Esophagus muscularis mucosa (tissue), 4 donors: ENCODE data around the gene SAMD4A. TPM values are rescaled to one million over a fixed set of nuclear protein-coding genes. Genes with fewer than 3 reads are reported as not detected.
A peak's percentile ranks its signal among the peaks of the same experiment; 100 is the strongest.

Experiments
- DNase-seq: peaks from one replicate; pipeline ENCODE4 v3.0.0-alpha.2; 2017; ENCODE audit errors: extremely low spot score
- H3K27ac ChIP-seq, 4 donors: fragments of 200-600 bp; sonication (generic); replicated peaks in 1 of 4; 1 replicate in 3 of 4; 2 replicates in 1 of 4; pipeline ENCODE4 v1.5.1; 2016 to 2019; ENCODE audit warnings: mild to moderate bottlenecking in 1 of 4
- H3K27me3 ChIP-seq, 4 donors: fragments of 200-600 bp; sonication (generic); one replicate each; pipeline versions ENCODE4 v1.5.1 to v1.6.0; 2016 to 2019
- H3K36me3 ChIP-seq, 4 donors: fragments of 200-600 bp; sonication (generic); one replicate each; pipeline ENCODE4 v1.5.1; 2016 to 2019
- H3K4me1 ChIP-seq, 4 donors: fragments of 200-600 bp; sonication (generic); one replicate each; pipeline ENCODE4 v1.5.1; 2016 to 2019
- H3K4me3 ChIP-seq, 4 donors: fragments of 200-600 bp; sonication (generic); 1 replicate in 2 of 4; 2 replicates in 2 of 4; pipeline ENCODE4 v1.5.1; 2016 to 2019; ENCODE audit warnings: mild to moderate bottlenecking in 4 of 4, moderate library complexity in 1 of 4
- H3K9me3 ChIP-seq, 4 donors: fragments of 200-600 bp; sonication (generic); 1 replicate in 3 of 4; 2 replicates in 1 of 4; pipeline ENCODE4 v1.5.1; 2016 to 2019
- EP300 ChIP-seq: sonication (generic); formaldehyde crosslinking; IDR thresholded peaks from one replicate; pipeline ENCODE4 v1.6.1; 2017; ENCODE audit warnings: antibody characterized with exemption
- POLR2A ChIP-seq: fragments of 450-650 bp; IDR thresholded peaks from one replicate; pipeline ENCODE4 v1.6.1; 2017; ENCODE audit warnings: antibody characterized with exemption, moderate library complexity, mild to moderate bottlenecking, low read depth
- POLR2AphosphoS5 ChIP-seq, 2 donors: sonication (generic); formaldehyde crosslinking; IDR thresholded peaks; one replicate each; pipeline ENCODE4 v1.6.1; 2017; ENCODE audit warnings: antibody characterized with exemption in 2 of 2
- WGBS: methylation state at CpG from one replicate; pipeline ENCODE4 v1.1.5; 2018; 5-methylcytosine and 5-hydroxymethylcytosine counted together
- intact Hi-C: fragments of 100-400 bp; cut with DNase I; formaldehyde crosslinking; loops from one replicate; pipeline ENCODE4 v1.15.1; 2023
- total RNA-seq, 4 donors: library from RNA; depleted of rRNA; stranded (reverse); fragments of >200 nt; gene quantifications; one replicate each; pipeline versions ENCODE4 v1.1.0 to v1.2.1, GENCODE V29; 2016
- TF ChIP-seq, protein P1 (sequence below), 3 experiments: fragments of 200-600 bp in 2 of 3; fragments of 450-650 bp in 1 of 3; sonication (generic) in 2 of 3; IDR thresholded peaks; one replicate each; pipeline ENCODE4 v1.5.1; 2017 to 2019; ENCODE audit warnings: antibody characterized with exemption in 3 of 3, mild to moderate bottlenecking in 2 of 3, moderate library complexity in 1 of 3

Gene SAMD4A
- total RNA-seq, 4 donors from 2014 or later = 76.8 to 123 (median 97.0) TPM

DNA sequence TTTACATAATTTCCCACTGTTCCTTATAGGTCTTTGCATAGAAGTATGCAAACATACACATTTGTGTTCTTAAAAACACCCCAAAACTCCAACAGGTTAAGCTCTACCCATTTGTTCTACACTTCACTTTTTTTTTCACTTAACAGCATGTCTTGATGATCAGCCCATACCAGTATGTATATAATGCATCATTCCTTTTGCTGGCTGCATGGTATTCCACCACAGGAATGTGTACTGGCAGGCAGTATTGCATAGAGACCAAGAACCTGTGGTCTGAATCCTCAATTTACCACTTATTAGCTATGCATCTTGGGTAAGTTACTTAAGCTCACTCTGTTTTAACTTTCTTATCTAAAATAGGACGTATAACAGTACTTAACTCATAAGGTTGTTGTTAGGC lies 65.5 kb downstream of the SAMD4A start:
- H3K9me3 ChIP-seq = no peaks in the 10 kb centered on the region
- TF ChIP-seq, protein P1, sequence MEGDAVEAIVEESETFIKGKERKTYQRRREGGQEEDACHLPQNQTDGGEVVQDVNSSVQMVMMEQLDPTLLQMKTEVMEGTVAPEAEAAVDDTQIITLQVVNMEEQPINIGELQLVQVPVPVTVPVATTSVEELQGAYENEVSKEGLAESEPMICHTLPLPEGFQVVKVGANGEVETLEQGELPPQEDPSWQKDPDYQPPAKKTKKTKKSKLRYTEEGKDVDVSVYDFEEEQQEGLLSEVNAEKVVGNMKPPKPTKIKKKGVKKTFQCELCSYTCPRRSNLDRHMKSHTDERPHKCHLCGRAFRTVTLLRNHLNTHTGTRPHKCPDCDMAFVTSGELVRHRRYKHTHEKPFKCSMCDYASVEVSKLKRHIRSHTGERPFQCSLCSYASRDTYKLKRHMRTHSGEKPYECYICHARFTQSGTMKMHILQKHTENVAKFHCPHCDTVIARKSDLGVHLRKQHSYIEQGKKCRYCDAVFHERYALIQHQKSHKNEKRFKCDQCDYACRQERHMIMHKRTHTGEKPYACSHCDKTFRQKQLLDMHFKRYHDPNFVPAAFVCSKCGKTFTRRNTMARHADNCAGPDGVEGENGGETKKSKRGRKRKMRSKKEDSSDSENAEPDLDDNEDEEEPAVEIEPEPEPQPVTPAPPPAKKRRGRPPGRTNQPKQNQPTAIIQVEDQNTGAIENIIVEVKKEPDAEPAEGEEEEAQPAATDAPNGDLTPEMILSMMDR (IDR thresholded peaks at IDR 0.05) = no peak
- no peak for TF ChIP-seq EP300
- no peak for TF ChIP-seq POLR2A
- no peak for TF ChIP-seq POLR2AphosphoS5 (IDR thresholded peaks at IDR 0.05)
- H3K4me3 ChIP-seq = no peak overlapping the region
- H3K27me3 ChIP-seq = no peaks in the 10 kb centered on the region
- H3K27ac ChIP-seq = no peak overlapping the region
- intact Hi-C loops = no loop called here
- 96% methylated on average over 1 of the region's 1 CpG for WGBS
- no peaks in the 10 kb centered on the region for H3K36me3 ChIP-seq
- H3K4me1 ChIP-seq = peaks cover 30 to 45% (median 38%) of the 10 kb centered on the region in 4 donors
- DNase-seq = no peak

DNA sequence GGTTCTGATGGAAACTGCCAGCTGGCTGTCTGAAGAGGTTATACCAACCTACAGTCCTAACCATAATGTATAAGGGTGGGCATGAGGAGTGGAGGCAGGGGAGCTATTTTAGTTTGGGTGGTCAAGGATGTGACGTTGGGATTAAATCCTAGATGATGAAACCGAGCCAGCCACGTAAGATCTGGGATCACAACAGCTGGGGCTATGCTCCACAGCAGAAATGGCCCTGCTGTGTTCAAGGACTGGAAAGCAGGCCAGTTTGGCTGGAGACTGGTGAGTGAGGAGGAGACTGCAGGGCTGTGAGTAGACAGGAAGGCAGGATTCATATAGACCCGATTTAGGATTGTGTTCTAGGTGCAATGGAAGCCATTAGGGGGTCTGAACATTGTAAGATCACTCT lies 66.1 kb downstream of the SAMD4A start:
- H3K4me1 ChIP-seq = peaks cover 30 to 45% (median 38%) of the 10 kb centered on the region in 4 donors

DNA sequence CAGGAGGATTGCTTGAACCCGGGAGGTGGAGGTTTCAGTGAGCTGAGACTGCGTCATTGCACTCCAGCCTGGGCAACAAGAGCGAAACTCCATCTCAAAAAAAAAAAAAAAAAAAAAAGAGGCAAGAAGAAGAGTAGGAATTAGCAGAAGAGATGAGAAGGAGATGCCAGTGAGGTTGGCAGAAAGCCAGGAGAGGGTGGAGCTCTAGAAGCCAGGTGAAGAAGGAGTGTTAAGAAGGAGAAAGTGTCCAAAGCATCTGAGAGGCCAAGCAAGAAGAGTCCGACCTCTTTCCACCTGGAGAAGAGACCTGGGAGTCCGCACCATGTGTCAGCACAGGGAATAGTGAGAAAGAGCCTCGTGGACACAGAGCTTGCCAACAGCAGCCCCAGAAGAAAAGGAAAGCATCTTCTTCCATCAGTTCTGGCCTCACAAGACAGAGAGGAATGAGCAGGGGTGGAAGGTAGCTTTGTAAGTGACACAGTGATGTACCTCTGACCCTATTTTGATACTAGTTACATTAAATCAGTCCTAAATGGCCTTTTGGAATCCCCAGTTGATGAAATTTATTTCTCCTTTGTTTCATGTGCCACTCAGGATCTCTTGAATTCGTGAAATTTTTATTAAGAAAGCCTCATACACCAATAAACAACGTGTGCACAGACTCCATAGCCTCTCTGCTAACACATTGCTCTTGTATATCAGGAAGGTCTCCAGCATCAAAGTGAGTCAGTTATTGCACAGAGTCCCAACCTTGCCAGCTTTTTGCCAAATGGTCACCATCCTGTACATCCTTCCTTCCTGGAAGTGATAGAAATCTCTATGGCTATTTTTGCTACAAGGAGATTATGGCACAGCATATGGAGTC lies 70.6 kb downstream of the SAMD4A start:
- WGBS = 79% methylated on average over 8 of the region's 8 CpGs
- DNase-seq = no peak
- Histone ChIP-seq H3K9me3 (no peaks in the 10 kb centered on the region), H3K27me3 (no peaks in the 10 kb centered on the region), H3K4me1 (peaks cover 24 to 45% (median 29%) of the 10 kb centered on the region in 4 donors), H3K36me3 (no peaks in the 10 kb centered on the region), H3K27ac (peak overlapping the region in 2 of 4 donors; percentile 13 to 31), H3K4me3 (no peak overlapping the region)
- TF ChIP-seq POLR2A (no peak), POLR2AphosphoS5 (IDR thresholded peaks at IDR 0.05) (no peak), EP300 (no peak)
- TF ChIP-seq, protein P1 (IDR thresholded peaks at IDR 0.05) = no peak
- intact Hi-C loops = no loop called here

More for the DNA sequence above, 66.1 kb downstream of the SAMD4A start:
- Histone ChIP-seq H3K4me3 (no peak overlapping the region), H3K27ac (no peak overlapping the region), H3K36me3 (no peaks in the 10 kb centered on the region), H3K27me3 (no peaks in the 10 kb centered on the region), H3K9me3 (no peaks in the 10 kb centered on the region)
- DNase-seq = no peak
- 86% methylated on average over 4 of the region's 4 CpGs for WGBS
- intact Hi-C loops = no loop called here
- no peak for TF ChIP-seq POLR2A

DNA sequence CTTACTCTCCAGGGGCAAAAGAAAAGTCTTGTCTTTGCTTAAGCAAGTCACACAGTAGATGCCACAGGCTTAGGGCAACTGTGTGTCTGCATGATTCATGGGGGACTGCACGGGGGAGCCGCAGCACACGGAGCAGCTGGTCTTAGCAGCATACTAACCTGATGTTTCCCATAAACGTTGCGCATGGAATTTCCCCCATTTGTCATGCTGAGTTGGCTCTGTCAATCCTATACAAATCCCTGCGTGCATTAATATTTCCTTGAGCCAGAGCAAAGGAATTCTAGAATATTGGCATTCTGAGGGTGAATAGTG lies 71.2 kb downstream of the SAMD4A start:
- no peaks in the 10 kb centered on the region for H3K36me3 ChIP-seq
- no peak for DNase-seq
- 48% methylated on average over 6 of the region's 6 CpGs for WGBS
- H3K27me3 ChIP-seq = no peaks in the 10 kb centered on the region
- no peaks in the 10 kb centered on the region for H3K9me3 ChIP-seq
- peaks cover 30 to 49% (median 33%) of the 10 kb centered on the region in 4 donors for H3K4me1 ChIP-seq
- intact Hi-C loops = no loop called here
- TF ChIP-seq POLR2AphosphoS5 (IDR thresholded peaks at IDR 0.05) (no peak), POLR2A (no peak), EP300 (no peak)
- TF ChIP-seq, protein P1 (IDR thresholded peaks at IDR 0.05) = no peak
- H3K27ac ChIP-seq = no peak overlapping the region
- H3K4me3 ChIP-seq = no peak overlapping the region

DNA sequence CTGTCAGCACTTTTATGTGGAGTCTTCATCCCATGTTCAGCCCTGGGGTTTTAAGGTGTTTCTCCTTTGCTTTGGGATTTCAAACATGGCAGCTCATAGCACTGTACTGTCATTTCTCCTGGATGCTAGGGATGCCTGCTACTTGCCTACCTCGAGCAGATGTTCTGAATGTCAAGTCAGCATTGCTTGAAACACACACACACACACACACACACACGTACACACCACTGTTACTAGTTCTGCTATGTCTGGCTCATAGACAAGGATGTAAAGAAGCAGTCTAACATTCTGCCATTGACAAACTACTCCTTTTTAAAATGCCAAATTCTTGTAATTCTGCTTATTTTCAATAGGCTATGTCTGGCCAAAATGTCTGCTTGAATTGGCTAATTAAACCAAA lies 72.7 kb downstream of the SAMD4A start:
- TF ChIP-seq, protein P1 (IDR thresholded peaks at IDR 0.05) = no peak
- TF ChIP-seq EP300 = no peak
- TF ChIP-seq POLR2A = no peak
- TF ChIP-seq POLR2AphosphoS5 (IDR thresholded peaks at IDR 0.05) = no peak
- Histone ChIP-seq H3K27ac (no peak overlapping the region), H3K4me3 (no peak overlapping the region), H3K9me3 (no peaks in the 10 kb centered on the region), H3K27me3 (no peaks in the 10 kb centered on the region), H3K4me1 (peaks cover 32 to 56% (median 45%) of the 10 kb centered on the region in 4 donors), H3K36me3 (no peaks in the 10 kb centered on the region)
- intact Hi-C loops = no loop called here
- no peak for DNase-seq
- 83% methylated on average over 2 of the region's 2 CpGs for WGBS
